ENCODE data around the gene FCRL5.

The FCRL5 gene

DNA sequence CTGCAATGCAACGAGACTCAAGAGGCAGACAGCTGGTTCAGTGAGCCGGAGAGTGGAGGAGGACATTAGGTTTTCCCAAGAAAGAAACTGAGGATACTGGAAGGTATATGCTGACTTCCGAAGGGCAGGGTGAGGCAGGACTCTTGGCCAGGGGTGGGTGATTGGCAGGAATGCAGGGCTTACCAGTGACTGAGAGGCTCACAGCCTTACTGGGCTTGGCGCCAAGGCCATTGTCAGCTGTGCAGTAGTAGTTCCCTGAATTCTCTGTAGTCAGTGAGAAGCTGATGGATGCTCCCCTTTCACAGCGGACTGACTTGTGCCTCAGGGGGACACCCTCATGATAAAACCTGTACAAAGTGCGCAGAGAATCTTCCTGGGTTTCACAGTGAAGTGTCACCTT lies 9.6 kb downstream of the FCRL5 start:
- no peaks in the 10 kb centered on the region for H4K20me1 ChIP-seq (ENCODE audit: insufficient read depth, low read length)

DNA sequence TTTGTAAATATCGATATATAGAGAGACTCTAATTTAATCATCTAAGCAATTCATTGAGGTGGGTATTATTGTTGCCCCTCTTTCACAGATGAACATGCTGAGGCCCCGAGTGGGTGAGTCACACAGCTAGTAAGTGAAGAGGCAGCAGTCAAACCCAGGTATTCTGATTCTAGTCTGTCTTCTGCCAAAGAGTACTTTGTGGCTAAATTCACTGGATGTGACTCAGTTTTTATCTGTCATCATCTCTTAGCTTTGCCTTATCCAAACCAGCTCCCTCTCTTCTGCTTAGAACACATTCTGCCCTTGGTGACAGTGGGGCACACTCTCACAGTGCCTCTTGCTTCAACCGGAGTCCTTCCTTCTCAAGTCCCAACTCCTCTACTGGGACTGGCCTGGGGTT lies 11.5 kb downstream of the FCRL5 start:
- H3K36me3 ChIP-seq (ENCODE audit: insufficient read depth, low read length) = no peaks in the 10 kb centered on the region
- TF ChIP-seq, protein P1, sequence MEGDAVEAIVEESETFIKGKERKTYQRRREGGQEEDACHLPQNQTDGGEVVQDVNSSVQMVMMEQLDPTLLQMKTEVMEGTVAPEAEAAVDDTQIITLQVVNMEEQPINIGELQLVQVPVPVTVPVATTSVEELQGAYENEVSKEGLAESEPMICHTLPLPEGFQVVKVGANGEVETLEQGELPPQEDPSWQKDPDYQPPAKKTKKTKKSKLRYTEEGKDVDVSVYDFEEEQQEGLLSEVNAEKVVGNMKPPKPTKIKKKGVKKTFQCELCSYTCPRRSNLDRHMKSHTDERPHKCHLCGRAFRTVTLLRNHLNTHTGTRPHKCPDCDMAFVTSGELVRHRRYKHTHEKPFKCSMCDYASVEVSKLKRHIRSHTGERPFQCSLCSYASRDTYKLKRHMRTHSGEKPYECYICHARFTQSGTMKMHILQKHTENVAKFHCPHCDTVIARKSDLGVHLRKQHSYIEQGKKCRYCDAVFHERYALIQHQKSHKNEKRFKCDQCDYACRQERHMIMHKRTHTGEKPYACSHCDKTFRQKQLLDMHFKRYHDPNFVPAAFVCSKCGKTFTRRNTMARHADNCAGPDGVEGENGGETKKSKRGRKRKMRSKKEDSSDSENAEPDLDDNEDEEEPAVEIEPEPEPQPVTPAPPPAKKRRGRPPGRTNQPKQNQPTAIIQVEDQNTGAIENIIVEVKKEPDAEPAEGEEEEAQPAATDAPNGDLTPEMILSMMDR (IDR thresholded peaks at IDR 0.05; ENCODE audit: borderline replicate concordance, extremely low read depth, low read length, poor library complexity, severe bottlenecking) = no peak
- no peak for TF ChIP-seq EZH2 (IDR thresholded peaks at IDR 0.05; ENCODE audit: borderline replicate concordance, low read depth, low read length, severe bottlenecking)
- H3K4me1 ChIP-seq (ENCODE audit: insufficient read depth, low read length) = no peaks in the 10 kb centered on the region
- H3K27me3 ChIP-seq (ENCODE audit: insufficient read depth, low read length, poor library complexity) = peaks cover 25% of the 10 kb centered on the region
- H3K4me2 ChIP-seq (ENCODE audit: insufficient read depth, low read length) = no peak overlapping the region
- no peaks in the 10 kb centered on the region for H3K9me3 ChIP-seq (ENCODE audit: insufficient read depth, low read length, severe bottlenecking)
- H3K9ac ChIP-seq (ENCODE audit: low read depth, low read length) = no peak overlapping the region
- ATAC-seq (ENCODE audit: insufficient read depth, low read depth) (no peak), DNase-seq (no peak)
- no peaks in the 10 kb centered on the region for H4K20me1 ChIP-seq (ENCODE audit: insufficient read depth, low read length)
- H2AFZ ChIP-seq (ENCODE audit: low read depth, low read length) = no peak overlapping the region
- no peak overlapping the region for H3K4me3 ChIP-seq (ENCODE audit: low read depth in 1 of 2, low read length in 2 of 2)
- no peak overlapping the region for H3K27ac ChIP-seq (ENCODE audit: low read length)
- no peaks in the 10 kb centered on the region for H3K79me2 ChIP-seq (ENCODE audit: insufficient read depth, low read length)

More for the DNA sequence above, 9.6 kb downstream of the FCRL5 start:
- Histone ChIP-seq H3K4me2 (ENCODE audit: insufficient read depth, low read length) (no peak overlapping the region), H3K79me2 (ENCODE audit: insufficient read depth, low read length) (no peaks in the 10 kb centered on the region), H3K27me3 (ENCODE audit: insufficient read depth, low read length, poor library complexity) (peaks cover 26% of the 10 kb centered on the region), H3K36me3 (ENCODE audit: insufficient read depth, low read length) (no peaks in the 10 kb centered on the region), H3K9me3 (ENCODE audit: insufficient read depth, low read length, severe bottlenecking) (no peaks in the 10 kb centered on the region), H3K27ac (ENCODE audit: low read length) (no peak overlapping the region), H3K4me1 (ENCODE audit: insufficient read depth, low read length) (no peaks in the 10 kb centered on the region), H3K9ac (ENCODE audit: low read depth, low read length) (no peak overlapping the region), H3K4me3 (ENCODE audit: low read depth in 1 of 2, low read length in 2 of 2) (no peak overlapping the region), H2AFZ (ENCODE audit: low read depth, low read length) (no peak overlapping the region)
- no peak for TF ChIP-seq EZH2 (IDR thresholded peaks at IDR 0.05; ENCODE audit: borderline replicate concordance, low read depth, low read length, severe bottlenecking)
- TF ChIP-seq, protein P1 (IDR thresholded peaks at IDR 0.05; ENCODE audit: borderline replicate concordance, extremely low read depth, low read length, poor library complexity, severe bottlenecking) = no peak
- DNase-seq (no peak), ATAC-seq (ENCODE audit: insufficient read depth, low read depth) (no peak)

DNA sequence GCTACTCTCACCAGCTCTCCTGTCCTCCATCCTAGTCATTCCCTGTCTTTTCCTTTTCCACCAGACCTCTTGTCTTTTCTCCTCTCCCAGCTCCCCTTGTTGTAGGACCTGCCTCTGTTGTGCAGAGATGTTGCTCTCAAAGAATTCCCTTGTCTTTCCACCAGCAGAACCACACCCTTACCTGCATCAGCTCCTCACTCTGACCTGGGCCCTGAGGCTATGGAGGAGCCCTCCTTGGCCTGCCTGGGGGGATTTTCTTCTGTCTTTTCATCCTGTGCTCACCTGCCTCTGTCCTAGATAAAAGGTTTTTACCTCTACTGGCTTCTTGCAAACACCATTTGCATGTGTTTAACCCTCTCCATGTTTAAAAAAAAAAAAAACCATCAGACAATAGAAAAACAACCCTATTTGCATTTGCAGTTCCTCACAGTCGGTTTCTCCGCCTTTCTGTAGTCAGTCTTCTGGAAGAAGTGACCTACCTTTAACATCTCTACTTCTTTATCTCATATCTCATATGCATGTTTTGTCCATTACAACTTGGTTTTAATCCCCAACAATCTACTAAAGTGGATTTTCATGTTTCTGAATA lies 12.1 kb downstream of the FCRL5 start:
- ATAC-seq (ENCODE audit: insufficient read depth, low read depth) (no peak), DNase-seq (no peak)
- H3K79me2 ChIP-seq (ENCODE audit: insufficient read depth, low read length) = no peaks in the 10 kb centered on the region
- H3K9ac ChIP-seq (ENCODE audit: low read depth, low read length) = no peak overlapping the region
- H3K4me3 ChIP-seq (ENCODE audit: low read depth in 1 of 2, low read length in 2 of 2) = no peak overlapping the region
- H3K27me3 ChIP-seq (ENCODE audit: insufficient read depth, low read length, poor library complexity) = peaks cover 25% of the 10 kb centered on the region
- H3K4me1 ChIP-seq (ENCODE audit: insufficient read depth, low read length) = no peaks in the 10 kb centered on the region
- no peaks in the 10 kb centered on the region for H4K20me1 ChIP-seq (ENCODE audit: insufficient read depth, low read length)
- H3K27ac ChIP-seq (ENCODE audit: low read length) = no peak overlapping the region
- no peaks in the 10 kb centered on the region for H3K9me3 ChIP-seq (ENCODE audit: insufficient read depth, low read length, severe bottlenecking)
- peak; percentile 22 for TF ChIP-seq EZH2 (IDR thresholded peaks at IDR 0.05; ENCODE audit: borderline replicate concordance, low read depth, low read length, severe bottlenecking)
- TF ChIP-seq, protein P1 (IDR thresholded peaks at IDR 0.05; ENCODE audit: borderline replicate concordance, extremely low read depth, low read length, poor library complexity, severe bottlenecking) = no peak
- H3K4me2 ChIP-seq (ENCODE audit: insufficient read depth, low read length) = no peak overlapping the region
- no peak overlapping the region for H2AFZ ChIP-seq (ENCODE audit: low read depth, low read length)
- no peaks in the 10 kb centered on the region for H3K36me3 ChIP-seq (ENCODE audit: insufficient read depth, low read length)

All from DND-41 (cell line).